Jurkat, Clone E6-1 (cell line): Measurements from ENCODE around the gene MLKL. TPM values are rescaled to one million over a fixed set of nuclear protein-coding genes. Genes with fewer than 3 reads are reported as not detected.

ENCODE experiments used
- DNase-seq: peaks from one replicate; pipeline ENCODE4 v3.0.0-alpha.2; 2011; ENCODE audit warnings: low read depth, low spot score
- H3K4me3 ChIP-seq: 2 replicates; pipeline ENCODE4 v1.5.1; 2011; ENCODE audit warnings: mild to moderate bottlenecking, low read length, control low read depth, moderate library complexity
- polyA plus RNA-seq: library from polyadenylated mRNA; unstranded; fragments of >200 nt; gene quantifications from one replicate; pipeline ENCODE4 v1.2.1, GENCODE V29; 2012; ENCODE audit warnings: missing spikeins; ENCODE audit not compliant: insufficient read length, insufficient read depth

MLKL gene
- 21.2 TPM for polyA plus RNA-seq

DNA sequence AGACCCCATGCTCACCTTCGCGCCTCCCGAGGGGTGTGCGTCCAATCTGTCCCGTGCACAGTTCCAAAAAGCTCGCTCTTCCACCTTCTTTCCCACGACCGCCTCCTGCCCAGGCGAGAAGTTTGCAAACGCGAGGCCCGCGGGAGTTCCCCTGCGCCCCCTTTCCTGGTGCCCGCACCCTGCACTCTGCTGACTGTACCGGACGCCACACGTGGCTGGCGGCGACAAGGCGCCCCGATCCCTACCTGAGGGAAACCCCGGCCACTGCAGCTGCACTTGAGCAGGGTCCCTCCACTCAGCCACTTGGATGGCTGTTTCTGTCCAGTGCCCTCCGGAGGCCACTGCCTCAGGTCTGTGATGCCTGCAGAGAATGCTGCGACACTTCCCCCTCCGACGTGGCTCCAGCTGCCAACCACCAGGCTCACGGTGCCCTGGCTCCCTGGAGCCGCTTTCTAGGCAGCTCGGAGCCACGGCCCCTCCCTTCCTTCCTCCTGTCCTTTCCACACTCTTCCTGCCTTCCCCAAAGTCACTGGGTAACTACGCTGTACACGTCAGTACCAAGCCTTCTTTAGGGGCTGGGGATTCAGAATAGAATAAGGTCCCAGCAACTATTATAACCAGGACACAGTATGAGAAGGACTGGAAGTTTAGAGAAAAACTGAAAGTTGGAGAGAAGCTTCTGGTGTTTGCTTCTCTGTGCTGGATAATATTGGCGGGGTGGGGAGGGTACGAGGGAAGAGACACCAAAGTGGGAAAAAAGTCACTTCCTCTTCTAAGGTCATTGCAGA is at the start of gene MLKL:
Gene MLKL (minus strand): TSS at position 425 of the 788 bp plus-strand sequence. CDS start 5,105 bp downstream, outside the sequence.
- peak within 1 kb of the TSS; percentile 85 for H3K4me3 ChIP-seq

GRCh38 chr16:74749291-74750055 is 48.8 kb upstream of the MLKL start:
- DNase-seq, result peak; percentile 64
- H3K4me3 ChIP-seq, result no peak overlapping the region; the same call in 1 of the 2 replicates

More for the DNA sequence above, at the start of gene MLKL:
- DNase-seq, result peak; percentile 48

DNA sequence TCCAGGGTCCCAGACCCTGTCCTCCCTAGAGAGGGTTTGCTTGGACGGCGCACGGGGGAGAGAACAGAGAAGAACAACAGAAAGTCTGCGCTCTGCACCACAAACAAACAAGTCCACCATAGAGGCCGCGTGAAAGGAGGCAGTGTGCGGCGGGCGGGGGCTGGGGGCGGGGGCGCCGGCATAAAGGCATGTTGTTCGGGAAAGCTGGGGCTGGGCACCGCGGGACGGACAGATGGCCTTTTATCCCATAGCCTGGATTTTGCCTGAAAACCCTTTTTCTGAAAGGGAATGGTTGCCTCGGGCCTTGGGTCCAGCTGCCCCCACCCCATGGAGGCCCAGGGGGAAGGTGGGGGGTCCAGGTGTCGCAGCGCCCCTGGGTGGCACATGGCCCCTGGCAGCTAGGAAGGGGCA is 48.0 kb upstream of the MLKL start:
- DNase-seq, result no peak
- H3K4me3 ChIP-seq, result no peak overlapping the region

- no peak overlapping the region for H3K4me3 ChIP-seq
- DNase-seq, result no peak
Measured at GRCh38 chr16:74747716-74748615, 47.3 kb upstream of the MLKL start.

GRCh38 chr16:74745926-74746325 is 45.3 kb upstream of the MLKL start:
- no peak for DNase-seq
- no peak overlapping the region for H3K4me3 ChIP-seq

GRCh38 chr16:74745109-74745615 is 44.5 kb upstream of the MLKL start:
- no peak for DNase-seq
- no peak overlapping the region for H3K4me3 ChIP-seq

DNA sequence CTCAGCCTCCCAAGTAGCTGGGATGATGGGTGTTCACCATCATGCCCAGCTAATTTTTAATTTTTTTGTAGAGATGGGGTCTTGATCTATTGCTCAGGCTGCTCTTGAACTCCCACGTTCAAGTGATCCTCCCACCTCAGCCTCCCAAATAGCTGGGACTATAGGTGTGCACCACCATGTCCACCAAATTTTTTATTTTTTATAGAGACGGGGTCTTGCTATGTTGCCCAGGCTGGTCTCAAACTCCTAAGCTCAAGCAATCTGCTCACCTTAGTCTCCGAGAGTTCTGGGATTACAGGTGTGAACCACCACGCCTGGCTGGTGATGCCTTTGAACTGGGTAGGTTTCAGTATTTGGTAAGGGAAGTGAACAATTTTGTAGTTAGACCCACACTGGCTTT is 43.9 kb upstream of the MLKL start:
- DNase-seq, result no peak

DNA sequence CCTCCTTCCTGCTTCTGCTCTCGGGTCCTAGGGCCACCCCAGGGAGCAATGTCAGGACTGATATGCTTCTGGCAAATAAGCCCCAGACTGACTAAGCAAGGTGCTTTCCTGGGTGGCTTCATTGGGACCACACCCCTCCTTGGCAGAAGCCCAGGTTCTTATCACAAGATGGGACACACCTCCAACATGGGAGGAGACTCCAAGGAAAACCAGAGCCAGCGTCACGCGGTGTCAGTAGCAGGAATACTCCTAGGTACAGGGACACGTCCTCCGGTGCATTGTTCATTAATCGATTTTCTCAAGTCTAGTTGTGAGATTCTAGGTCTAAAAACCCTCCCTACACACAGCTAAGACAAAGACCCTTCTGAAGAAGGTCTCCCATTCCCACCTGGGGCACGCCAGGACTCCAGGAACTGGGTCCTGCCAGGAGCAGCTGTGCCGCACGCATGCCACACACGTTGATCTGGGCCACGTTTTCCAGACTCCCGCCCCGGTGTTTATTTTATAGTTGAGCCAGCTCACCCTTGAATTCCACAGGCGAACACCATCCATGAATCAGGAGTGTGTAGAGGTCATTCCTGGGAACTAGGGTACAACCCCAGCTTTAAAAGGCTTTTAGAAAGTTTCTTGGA is 43.1 kb upstream of the MLKL start:
- no peak for DNase-seq
- H3K4me3 ChIP-seq, result no peak overlapping the region

More for the DNA sequence above, 43.9 kb upstream of the MLKL start:
- no peak overlapping the region for H3K4me3 ChIP-seq

GRCh38 chr16:74743045-74743667 is 42.5 kb upstream of the MLKL start:
- no peak for DNase-seq
- no peak overlapping the region for H3K4me3 ChIP-seq

GRCh38 chr16:74742051-74742481 is 41.4 kb upstream of the MLKL start:
- H3K4me3 ChIP-seq, result no peak overlapping the region
- DNase-seq, result peak; percentile 40

- peak; percentile 51 for DNase-seq
- H3K4me3 ChIP-seq, result no peak overlapping the region
Measured at GRCh38 chr16:74740795-74741304, 40.2 kb upstream of the MLKL start.

- DNase-seq, result no peak
- H3K4me3 ChIP-seq, result no peak overlapping the region
Measured at GRCh38 chr16:74739275-74739674, 38.6 kb upstream of the MLKL start.

- H3K4me3 ChIP-seq, result no peak overlapping the region
- DNase-seq, result no peak
Measured at GRCh38 chr16:74738816-74739215, 38.2 kb upstream of the MLKL start.

DNA sequence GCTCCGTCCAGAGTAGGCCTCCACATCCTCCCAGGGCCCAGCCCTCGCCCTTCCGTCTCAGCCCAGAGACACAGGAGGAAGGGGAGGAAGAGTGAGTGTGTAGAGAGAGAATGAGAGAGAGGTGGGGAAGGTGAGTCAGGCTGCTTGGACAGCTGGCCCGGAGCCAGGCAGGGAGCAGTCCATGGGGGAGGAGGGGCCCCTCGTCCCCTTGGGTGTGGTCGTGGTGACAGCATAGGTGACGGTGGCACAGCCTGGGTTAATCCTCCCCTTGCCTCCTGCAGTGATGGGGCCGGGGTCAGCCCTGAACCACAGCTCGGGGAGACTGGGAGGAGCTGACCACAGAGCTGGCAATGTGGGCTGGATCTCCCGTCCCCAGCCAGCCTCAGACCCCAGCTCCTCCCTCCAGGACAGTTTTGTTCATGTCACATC is 37.5 kb upstream of the MLKL start:
- no peak overlapping the region for H3K4me3 ChIP-seq
- DNase-seq, result no peak

DNA sequence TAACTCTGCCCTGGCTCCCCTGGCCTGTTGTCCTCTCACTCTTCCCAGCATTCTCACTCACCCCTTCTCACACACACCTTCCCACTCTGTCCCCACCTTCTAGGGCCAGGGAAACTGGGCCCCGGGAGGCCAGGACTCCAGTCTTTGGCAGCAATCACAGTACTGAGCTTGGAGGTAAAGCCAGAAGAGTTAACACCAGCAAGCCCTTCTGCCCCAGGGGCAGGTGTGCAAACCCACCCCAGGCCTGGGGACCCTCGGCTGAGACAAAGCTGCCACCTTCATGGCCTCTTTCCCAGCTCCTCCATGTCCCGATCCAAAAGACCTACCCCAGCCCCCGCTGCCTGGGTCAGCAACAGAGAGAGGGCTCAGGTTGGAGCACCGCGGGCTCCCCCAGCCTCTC is 36.9 kb upstream of the MLKL start:
- H3K4me3 ChIP-seq, result no peak overlapping the region
- no peak for DNase-seq

DNA sequence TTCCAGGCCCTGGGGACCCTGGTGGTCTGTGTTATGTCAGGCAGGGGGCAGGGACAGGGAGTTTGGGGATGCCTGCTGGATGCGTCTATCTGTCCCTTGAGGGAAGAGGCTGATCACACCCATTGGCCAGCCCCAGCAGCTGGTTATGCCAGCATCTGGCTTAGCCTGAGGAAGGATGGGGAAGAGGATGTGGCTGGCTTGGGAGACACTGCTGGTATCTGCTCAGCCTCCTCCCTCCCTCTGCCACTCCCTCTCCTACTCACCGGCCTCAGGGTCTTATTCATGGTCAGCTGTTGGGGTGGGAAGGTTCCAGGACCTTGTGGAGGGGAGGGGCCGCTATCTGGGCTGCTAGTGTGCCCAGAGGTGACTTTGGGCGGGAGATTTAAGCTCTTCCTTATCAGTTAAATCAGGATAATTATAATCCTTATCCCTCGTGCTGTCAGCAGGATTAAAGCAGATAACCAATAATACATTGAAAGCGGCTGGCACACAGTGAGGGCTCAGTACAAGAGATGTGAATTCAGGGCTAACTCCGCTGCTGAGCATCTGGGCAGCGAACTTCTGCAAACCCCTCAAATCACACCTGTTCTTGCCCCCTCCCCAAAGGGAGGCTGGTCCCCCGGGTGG is 36.0 kb upstream of the MLKL start:
- DNase-seq, result no peak
- no peak overlapping the region for H3K4me3 ChIP-seq

GRCh38 chr16:74735554-74735953 is 34.9 kb upstream of the MLKL start:
- no peak for DNase-seq
- no peak overlapping the region for H3K4me3 ChIP-seq

- no peak overlapping the region for H3K4me3 ChIP-seq
- DNase-seq, result no peak
Measured at GRCh38 chr16:74735162-74735452, 34.4 kb upstream of the MLKL start.
